Endothelial cell of umbilical vein (primary cell): Measurements from ENCODE around the gene IFIT1B. TPM values are rescaled to one million over a fixed set of nuclear protein-coding genes. Genes with fewer than 3 reads are reported as not detected.

Source experiments
- BruUV-seq: library from RNA; stranded (reverse); fragments of 400-500 nt; replicated peaks from 2 replicates; lab custom pipeline; 2021; lab: Mats Ljungman, UMichigan
- CTCF ChIA-PET: fragments of 300-600, 350-600 bp; sonication (Branson Sonifier 250); formaldehyde crosslinking; loops from one replicate; lab custom pipeline; 2021; ENCODE audit warnings: antibody characterized with exemption, inconsistent platforms; lab: Charles Lee
- POLR2A ChIA-PET: fragments of 300-600, 350-600 bp; sonication (Branson Sonifier 250); formaldehyde crosslinking; loops from one replicate; lab custom pipeline; 2021; ENCODE audit warnings: antibody characterized with exemption, inconsistent platforms; lab: Charles Lee
- DNase-seq: peaks from one replicate; pipeline ENCODE4 v3.0.0-alpha.2; 2011; ENCODE audit warnings: low read depth, low spot score
- FAIRE-seq: peaks from 2 replicates; lab custom pipeline; 2011; peaks lifted over from hg19 to GRCh38; lab: Jason Lieb, UNC
- H2AFZ ChIP-seq: 2 replicates; pipeline ENCODE4 v1.6.0; 2012; ENCODE audit warnings: low read depth, low read length, control low read depth, inconsistent platforms
- H3K27ac ChIP-seq: 2 replicates; pipeline ENCODE4 v1.5.1; 2011; ENCODE audit warnings: low read depth, mild to moderate bottlenecking, control low read depth, low read length, moderate library complexity; ENCODE audit not compliant: insufficient read depth
- H3K27me3 ChIP-seq, 2 experiments: 2 replicates each; pipeline versions ENCODE4 v1.6.0 to v1.6.1; 2011; ENCODE audit warnings: low read length in 2 of 2, mixed read lengths in 1 of 2; ENCODE audit not compliant: control insufficient read depth in 2 of 2, insufficient read depth in 2 of 2
- H3K36me3 ChIP-seq, 2 experiments: 2 replicates in 1 of 2; 3 replicates in 1 of 2; pipeline ENCODE4 v1.5.1; 2011; ENCODE audit warnings: low read length in 2 of 2, mild to moderate bottlenecking in 1 of 2, moderate library complexity in 1 of 2; ENCODE audit not compliant: control insufficient read depth in 2 of 2, insufficient read depth in 2 of 2; ENCODE audit errors: extremely low read depth in 1 of 2
- H3K4me1 ChIP-seq: 3 replicates; pipeline ENCODE4 v1.5.1; 2011; ENCODE audit warnings: mild to moderate bottlenecking, low read length; ENCODE audit not compliant: control insufficient read depth, insufficient read depth; ENCODE audit errors: extremely low read depth
- H3K4me2 ChIP-seq: 2 replicates; pipeline ENCODE4 v1.6.1; 2011; ENCODE audit warnings: low read length, control low read depth, mixed read lengths; ENCODE audit not compliant: insufficient read depth
- H3K4me3 ChIP-seq, 3 experiments: fragments of 200-600 bp in 1 of 3; sonication (generic), shearing (Covaris generic) in 1 of 3; replicated peaks in 1 of 3; 2 replicates each; pipeline ENCODE4 v1.5.1; 2011 to 2016; ENCODE audit warnings: control low read depth in 3 of 3, low read length in 3 of 3, mild to moderate bottlenecking in 2 of 3, inconsistent platforms in 1 of 3, low read depth in 1 of 3, moderate library complexity in 1 of 3; ENCODE audit not compliant: insufficient read depth in 1 of 3
- H3K79me2 ChIP-seq: 2 replicates; pipeline ENCODE4 v1.6.0; 2012; ENCODE audit warnings: low read length, inconsistent platforms; ENCODE audit not compliant: control insufficient read depth, insufficient read depth
- H3K9ac ChIP-seq: replicated peaks from 2 replicates; pipeline ENCODE3; 2011; ENCODE audit warnings: low read length, control low read depth; ENCODE audit not compliant: insufficient read depth; ENCODE audit errors: extremely low read depth
- H3K9me1 ChIP-seq: replicated peaks from 3 replicates; pipeline ENCODE4 v1.6.0; 2011; ENCODE audit warnings: mild to moderate bottlenecking, low read length; ENCODE audit not compliant: control insufficient read depth, insufficient read depth; ENCODE audit errors: extremely low read depth
- H3K9me3 ChIP-seq: replicated peaks from 2 replicates; pipeline ENCODE4 v1.5.1; 2012; ENCODE audit warnings: low read length, inconsistent platforms; ENCODE audit not compliant: control insufficient read depth, insufficient read depth
- H4K20me1 ChIP-seq: replicated peaks from 2 replicates; pipeline ENCODE3; 2011; ENCODE audit warnings: mild to moderate bottlenecking, low read length; ENCODE audit not compliant: control insufficient read depth, insufficient read depth; ENCODE audit errors: extremely low read depth
- CTCF ChIP-seq, 2 donors: IDR thresholded peaks; 1 replicate in 1 of 2; 2 replicates in 1 of 2; pipeline ENCODE4 v1.5.1; 2011; ENCODE audit warnings: low read length in 2 of 2, mild to moderate bottlenecking in 2 of 2, moderate library complexity in 2 of 2, control low read depth in 1 of 2, inconsistent platforms in 1 of 2, low read depth in 1 of 2; ENCODE audit not compliant: insufficient read depth in 1 of 2; ENCODE audit errors: extremely low read depth in 1 of 2
- EZH2 ChIP-seq: IDR thresholded peaks from 2 replicates; pipeline ENCODE4 v1.6.1; 2012; ENCODE audit warnings: borderline replicate concordance, low read depth, mild to moderate bottlenecking, moderate library complexity, low read length, inconsistent platforms; ENCODE audit not compliant: severe bottlenecking
- FOS ChIP-seq: IDR thresholded peaks from 2 replicates; pipeline ENCODE4 v1.6.1; 2011; ENCODE audit warnings: mild to moderate bottlenecking, low read length, moderate library complexity, borderline replicate concordance; ENCODE audit not compliant: insufficient read depth
- GATA2 ChIP-seq: IDR thresholded peaks from 2 replicates; pipeline ENCODE4 v1.7.0; 2011; ENCODE audit warnings: low read depth, mild to moderate bottlenecking, moderate library complexity, mixed read lengths, low read length; ENCODE audit not compliant: insufficient read length, insufficient read depth
- JUN ChIP-seq: IDR thresholded peaks from 2 replicates; pipeline ENCODE4 v1.6.1; 2011; ENCODE audit warnings: borderline replicate concordance, low read depth; ENCODE audit not compliant: insufficient read length, insufficient read depth
- MAX ChIP-seq: IDR thresholded peaks from 2 replicates; pipeline ENCODE4 v1.6.1; 2011; ENCODE audit not compliant: insufficient read depth, insufficient read length
- MYC ChIP-seq: IDR thresholded peaks from one replicate; pipeline ENCODE4 v1.6.1; 2011; ENCODE audit warnings: mild to moderate bottlenecking, low read depth, low read length
- POLR2A ChIP-seq: IDR thresholded peaks from 2 replicates; pipeline ENCODE4 v1.6.1; 2012; ENCODE audit warnings: low read depth, mild to moderate bottlenecking, control low read depth, low read length
- POLR2AphosphoS5 ChIP-seq: IDR thresholded peaks from 2 replicates; pipeline ENCODE4 v1.6.1; 2012; ENCODE audit warnings: low read depth, mild to moderate bottlenecking, control low read depth, low read length, moderate library complexity; ENCODE audit not compliant: insufficient read depth
- dilution Hi-C: fragments of 300-500 bp; cut with MboI; formaldehyde crosslinking; loops from one replicate; pipeline ENCODE4 v1.15.0; 2019; ENCODE audit warnings: low sequenced_read_pairs; ENCODE audit not compliant: extremely low pct_ligation_motif_present
- intact Hi-C: fragments of 100-400 bp; cut with micrococcal nuclease; formaldehyde crosslinking; loops from one replicate; pipeline ENCODE4 v1.10.0; 2022
- polyA plus RNA-seq, 4 experiments: library from polyadenylated mRNA; depleted of rRNA in 3 of 4; stranded (reverse) in 3 of 4; unstranded in 1 of 4; fragments of >200 nt; gene quantifications; 2 replicates each; pipeline versions ENCODE4 v1.2.1 to v1.2.3, GENCODE V29; 2011 to 2012; ENCODE audit warnings: missing spikeins in 1 of 4
- total RNA-seq: library from RNA; stranded (reverse); gene quantifications from 2 replicates; pipeline ENCODE4 v1.2.3, GENCODE V29; 2021

IFIT1B gene
- total and polyA plus RNA-seq, 2 donors (not counting 3 experiments of a cell fraction or from before 2014, with no cell fraction given), result not detected

GRCh38 chr10:89360157-89360556 lies 17.7 kb upstream of the IFIT1B start:
- CTCF ChIA-PET, result interaction anchor here (1.1 kb wide), 1 partner anchor 9 kb away, joined by 4 read pairs; no protein-coding TSS in a partner anchor
- Histone ChIP-seq H3K4me2 (no peak overlapping the region), H3K36me3 (no peaks in the 10 kb centered on the region), H3K9me3 (no peaks in the 10 kb centered on the region), H3K9ac (no peak overlapping the region), H2AFZ (no peak overlapping the region), H3K27me3 (peaks cover 11 to 25% of the 10 kb centered on the region in 2 experiments), H3K4me3 (no peak overlapping the region), H3K4me1 (no peaks in the 10 kb centered on the region), H4K20me1 (no peaks in the 10 kb centered on the region), H3K27ac (no peak overlapping the region), H3K79me2 (no peaks in the 10 kb centered on the region), H3K9me1 (no peaks in the 10 kb centered on the region)
- TF ChIP-seq POLR2A, result no peak
- no peak for TF ChIP-seq EZH2
- TF ChIP-seq JUN, result no peak
- TF ChIP-seq FOS, result no peak
- TF ChIP-seq CTCF (IDR thresholded peaks at IDR 0.05; ENCODE audit: extremely low read depth in 1 of 2, insufficient read depth in 1 of 2, low read depth in 1 of 2, low read length in 2 of 2), result no peak
- TF ChIP-seq GATA2, result no peak
- no peak for TF ChIP-seq MYC
- no peak for TF ChIP-seq MAX
- TF ChIP-seq POLR2AphosphoS5, result no peak
- POLR2A ChIA-PET, result no interaction called here
- FAIRE-seq (no peak), DNase-seq (no peak)
- no TSS peak for BruUV-seq
- intact Hi-C loops, result no loop called here
- dilution Hi-C loops, result no loop called here
